Measurements from ENCODE around the gene CABP5.

CABP5 gene

GRCh38 chr19:47994209-47994802, 49.6 kb downstream of the CABP5 start, which contains the start of gene ELSPBP1:
Gene ELSPBP1 (plus strand): TSS chr19:47994632. CDS start chr19:48008668, 14,036 bp downstream.
- ChIA-PET CTCF (interaction anchor here (0.9 kb wide), 1 partner anchor 12 kb away, joined by 3 read pairs; no protein-coding TSS in a partner anchor), POLR2A (no interaction called here)
- TF ChIP-seq CTCF (IDR thresholded peaks at IDR 0.05; ENCODE audit: control extremely low read depth, extremely low read depth, low read depth, missing control alignments), result no peak
- no peak for DNase-seq (ENCODE audit: extremely low spot score)

- ChIA-PET POLR2A (no interaction called here), CTCF (no interaction called here)
- TF ChIP-seq CTCF (IDR thresholded peaks at IDR 0.05; ENCODE audit: control extremely low read depth, extremely low read depth, low read depth, missing control alignments), result no peak
- no peak for DNase-seq (ENCODE audit: extremely low spot score)
Measured at GRCh38 chr19:47992070-47992469, 51.8 kb downstream of the CABP5 start, which contains the start of gene BSPH1. Gene BSPH1 (minus strand): TSS chr19:47992170. CDS start chr19:47992081, 89 bp downstream.

- CTCF ChIA-PET, result no interaction called here
- no peak for TF ChIP-seq CTCF (IDR thresholded peaks at IDR 0.05; ENCODE audit: control extremely low read depth, extremely low read depth, low read depth, missing control alignments)
- no peak for DNase-seq (ENCODE audit: extremely low spot score)
- POLR2A ChIA-PET, result no interaction called here
Measured at GRCh38 chr19:47991191-47991808, 52.6 kb downstream of the CABP5 start.

Measured in GM10248 (cell line).